Loucy (cell line): ENCODE results near the gene LRSAM1.

Experiments
- CTCF ChIP-seq: fragments of 200-600 bp; sonication (generic); conservative IDR thresholded peaks from 2 replicates; pipeline ENCODE4 v1.5.1; 2014; ENCODE audit warnings: mild to moderate bottlenecking, antibody characterized with exemption, low read length
- EZH2phosphoT487 ChIP-seq: fragments of 200-600 bp; IDR thresholded peaks from 2 replicates; pipeline ENCODE4 v1.6.1; 2018; ENCODE audit warnings: antibody characterized with exemption, mild to moderate bottlenecking, moderate library complexity, borderline replicate concordance

DNA sequence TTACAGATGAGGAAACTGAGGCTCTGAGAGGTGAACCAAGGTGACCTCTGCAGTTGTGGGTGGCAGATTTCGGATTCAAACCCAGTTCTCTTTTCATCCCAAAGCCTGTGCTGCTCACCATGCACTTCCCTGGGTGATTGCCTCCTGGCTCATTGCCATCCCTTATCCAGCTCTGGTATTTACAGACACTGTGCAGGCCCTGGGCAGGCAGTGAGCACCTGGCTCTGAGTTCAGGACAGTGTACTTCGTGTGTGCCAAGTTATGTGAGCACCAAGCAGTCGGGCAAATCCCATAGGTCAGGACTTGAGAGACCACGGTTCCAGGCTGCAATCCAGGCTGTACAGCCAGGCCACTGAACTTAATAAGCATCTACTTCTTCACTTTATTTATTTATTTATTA, 1.4 kb downstream of the LRSAM1 start:
- TF ChIP-seq CTCF = peak; percentile 6; the same call in 1 of the 2 replicates
- no peak for TF ChIP-seq EZH2phosphoT487
